CD4-positive, alpha-beta T cell treated with Interleukin-12 subunit alpha and Interleukin-12 subunit beta, for 1 hour (primary cell): ENCODE results near the gene EP300.
"Not testable (repeated sequence)": the region's sequence is repeated elsewhere in the genome, so short reads cannot be mapped to it uniquely, and the experiment has no call there.

Experiments used
- DNase-seq: peaks from one replicate; pipeline ENCODE4 v3.0.0-alpha.2; 2020

Gene EP300

DNA sequence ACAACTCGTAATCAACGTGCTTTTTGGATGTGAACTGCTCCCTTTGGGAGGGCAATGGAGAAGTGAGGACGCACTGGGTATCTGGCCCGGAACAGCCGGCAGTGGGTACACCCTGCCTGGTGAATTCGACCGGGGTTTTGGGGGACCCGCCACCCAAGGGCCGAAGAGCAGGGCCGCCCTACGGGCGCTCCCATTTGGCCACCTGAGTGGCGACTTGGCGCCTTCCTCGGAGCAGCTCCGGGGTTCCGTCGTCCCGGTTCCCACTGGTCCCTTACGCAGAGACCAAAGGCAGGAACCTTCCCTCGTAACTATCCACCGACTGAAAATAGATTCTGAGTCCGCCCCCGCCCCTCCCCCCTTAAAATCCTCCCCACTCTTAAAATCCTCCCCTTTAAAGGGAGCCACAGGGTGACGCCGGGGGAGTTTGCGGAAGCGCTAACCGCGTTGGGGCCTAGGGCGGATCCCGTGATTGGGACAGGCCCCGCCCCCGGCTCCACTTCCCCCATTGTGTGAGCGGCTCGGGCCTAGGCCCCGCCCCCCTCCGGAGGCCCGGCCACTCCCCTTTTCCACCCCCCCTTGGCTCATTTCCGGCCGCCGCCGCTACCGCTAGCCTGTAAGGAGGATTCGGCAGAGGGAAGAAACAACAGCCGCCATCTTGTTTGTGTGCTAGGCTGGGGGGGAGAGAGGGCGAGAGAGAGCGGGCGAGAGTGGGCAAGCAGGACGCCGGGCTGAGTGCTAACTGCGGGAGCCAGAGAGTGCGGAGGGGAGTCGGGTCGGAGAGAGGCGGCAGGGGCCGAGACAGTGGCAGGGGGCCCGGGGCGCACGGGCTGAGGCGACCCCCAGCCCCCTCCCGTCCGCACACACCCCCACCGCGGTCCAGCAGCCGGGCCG lies 1.0 kb upstream of the EP300 start:
- DNase-seq, result peak; percentile 99

DNA sequence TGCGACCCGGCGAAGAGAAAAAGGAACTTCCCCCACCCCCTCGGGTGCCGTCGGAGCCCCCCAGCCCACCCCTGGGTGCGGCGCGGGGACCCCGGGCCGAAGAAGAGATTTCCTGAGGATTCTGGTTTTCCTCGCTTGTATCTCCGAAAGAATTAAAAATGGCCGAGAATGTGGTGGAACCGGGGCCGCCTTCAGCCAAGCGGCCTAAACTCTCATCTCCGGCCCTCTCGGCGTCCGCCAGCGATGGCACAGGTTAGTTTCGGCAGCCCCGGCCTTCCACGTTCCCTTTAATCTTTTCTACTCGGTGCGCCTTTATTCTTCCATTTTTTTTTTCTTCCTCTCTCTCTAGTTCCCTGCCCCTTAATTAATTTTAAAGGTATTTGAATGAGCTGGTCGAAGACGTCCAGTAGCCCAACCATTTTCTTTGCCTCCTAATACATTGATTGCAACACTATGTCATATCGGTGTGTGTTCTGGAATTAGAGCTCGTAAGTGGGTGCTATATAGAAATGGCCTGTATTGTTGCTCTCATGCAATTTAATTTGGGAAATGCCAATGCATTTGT lies 537 bp downstream of the EP300 start:
- DNase-seq, result peak; percentile 30

DNA sequence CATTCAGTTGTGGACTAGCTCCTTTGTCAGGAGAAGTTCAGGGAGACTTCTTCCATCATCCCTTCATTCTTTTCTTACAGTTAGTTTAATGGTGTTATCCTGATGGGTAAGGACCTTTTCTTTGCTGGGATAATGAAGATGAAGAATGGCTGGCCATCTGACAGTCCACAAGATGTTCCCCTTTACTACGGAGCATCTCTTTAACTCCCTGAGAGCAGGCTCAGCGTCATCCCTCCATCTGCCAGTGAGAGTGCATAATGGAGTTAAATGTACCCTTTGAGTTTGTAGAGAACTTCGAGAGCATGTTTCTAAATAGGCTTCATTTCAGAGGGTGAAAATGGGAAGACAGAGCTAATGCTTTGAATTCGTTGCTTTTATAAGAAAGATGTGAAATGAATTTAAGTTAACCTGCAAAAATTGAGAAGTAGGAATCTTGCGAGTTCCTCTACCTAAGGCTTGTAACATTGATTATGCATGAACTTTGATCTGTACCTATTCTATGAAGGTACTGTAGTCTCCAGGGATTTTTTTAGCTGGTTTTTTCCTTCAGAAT lies 1.7 kb downstream of the EP300 start:
- peak; percentile 23 for DNase-seq

DNA sequence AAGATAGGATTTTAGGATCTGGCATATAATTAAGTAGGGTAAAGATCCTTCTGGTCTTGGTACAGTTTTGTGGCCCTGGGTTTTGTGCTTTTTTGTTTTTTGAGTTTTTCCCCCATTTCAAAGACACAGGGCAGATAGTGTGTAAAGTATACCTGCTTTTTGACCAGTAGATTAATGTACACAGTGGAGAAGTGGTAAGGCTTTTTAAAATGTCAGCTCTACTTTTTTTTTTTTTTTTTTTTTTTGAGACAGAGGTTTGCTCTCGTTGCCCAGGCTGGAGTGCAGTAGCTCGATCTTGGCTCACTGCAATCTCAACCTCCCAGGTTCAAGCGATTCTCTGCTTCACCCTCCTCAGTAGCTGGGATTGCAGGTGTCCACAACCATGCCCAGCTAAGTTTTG lies 4.0 kb downstream of the EP300 start:
- DNase-seq, result no peak

DNA sequence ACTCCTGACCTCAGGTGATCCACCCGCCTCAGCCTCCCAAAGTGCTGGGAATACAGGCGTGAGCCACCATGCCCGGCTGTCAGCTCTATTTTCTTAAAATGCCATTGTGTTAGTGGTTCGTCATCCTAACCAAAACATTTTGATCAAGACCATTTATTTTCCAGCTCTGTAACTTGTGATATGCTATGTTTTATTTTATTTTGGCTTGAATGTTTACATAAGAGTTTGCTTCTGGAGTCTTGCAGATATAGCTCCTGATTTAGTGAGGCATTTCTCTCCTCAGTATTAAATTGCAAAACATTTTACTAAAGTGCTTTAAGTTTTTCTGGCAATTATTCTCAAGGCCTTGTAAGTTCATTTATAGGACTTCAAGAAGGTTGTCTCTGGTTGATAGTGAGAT lies 4.4 kb downstream of the EP300 start:
- no peak for DNase-seq

DNA sequence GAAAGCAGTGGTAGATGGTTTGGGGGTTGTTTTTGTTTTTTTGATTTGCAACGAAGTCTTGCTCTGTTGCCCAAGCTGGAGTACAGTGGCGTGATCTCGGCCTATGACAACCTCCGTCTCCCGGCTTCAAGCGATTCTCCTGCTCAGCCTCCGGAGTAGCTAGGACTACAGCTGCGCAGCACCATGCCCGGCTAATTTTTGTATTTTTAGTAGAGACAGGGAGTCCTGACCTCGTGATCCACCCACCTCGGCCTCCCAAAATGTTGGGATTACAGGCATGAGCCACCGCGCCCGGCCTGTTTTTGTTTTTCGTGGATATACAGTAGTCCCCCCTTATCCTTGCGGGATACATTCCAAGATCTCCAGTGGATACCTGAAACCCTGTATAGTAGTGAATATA lies 6.6 kb downstream of the EP300 start:
- no peak for DNase-seq

DNA sequence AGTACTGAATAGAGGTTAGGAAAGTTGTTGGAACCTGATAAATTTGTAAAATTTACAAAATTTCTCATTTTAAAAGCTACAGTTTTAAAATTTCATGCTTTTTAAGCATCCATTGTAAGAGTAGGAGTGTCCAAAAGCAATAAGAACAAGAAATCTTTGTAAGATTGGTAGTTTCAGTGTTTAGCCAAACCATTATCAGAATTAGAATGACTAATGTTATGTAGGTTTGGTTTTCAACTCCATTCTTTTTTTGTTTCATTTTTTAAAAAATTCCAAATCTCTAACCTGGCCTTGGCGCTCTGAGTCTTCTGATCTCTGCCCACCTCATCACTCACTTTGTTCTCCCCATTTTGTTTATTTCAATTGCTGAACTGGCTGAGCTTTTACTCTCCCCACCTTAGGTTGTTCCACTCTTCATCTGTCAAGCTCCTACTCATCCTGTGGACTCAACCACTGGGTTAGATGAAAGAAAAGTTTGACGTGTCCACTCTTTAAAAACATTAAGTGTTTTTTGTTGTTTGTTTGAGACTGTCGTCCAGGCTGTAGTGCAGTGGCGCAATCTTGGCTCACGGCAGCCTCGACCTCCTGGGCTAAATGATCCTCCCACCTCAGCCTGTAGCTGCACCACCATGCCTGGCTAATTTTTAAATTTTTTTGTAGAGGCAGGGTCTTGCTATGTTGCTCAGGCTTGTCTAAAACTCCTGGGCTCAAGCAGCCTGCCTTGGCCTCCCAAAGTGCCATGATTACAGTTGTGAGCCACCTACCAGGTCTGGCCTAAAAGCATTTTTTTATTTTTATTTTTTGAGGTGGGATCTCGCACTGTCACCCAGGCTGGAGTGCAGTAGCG lies 14.0 kb downstream of the EP300 start:
- DNase-seq, result no peak

DNA sequence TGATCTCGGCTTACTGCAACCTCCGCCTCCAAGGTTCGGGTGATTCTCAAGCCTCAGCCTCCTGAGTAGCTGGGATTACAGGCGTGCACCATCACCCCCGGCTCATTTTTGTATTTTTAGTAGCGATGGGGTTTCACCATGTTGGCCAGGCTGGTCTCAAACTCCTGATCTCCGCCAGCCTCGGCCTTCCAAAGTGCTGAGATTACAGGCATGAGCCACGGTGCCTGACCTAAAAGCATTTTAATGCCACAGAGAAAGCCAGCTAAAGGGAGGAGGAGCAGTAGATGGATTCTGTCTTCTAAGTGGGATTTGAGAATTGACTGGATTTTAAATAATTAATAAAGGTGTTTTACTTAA lies 14.6 kb downstream of the EP300 start:
- DNase-seq, result not testable (repeated sequence)

DNA sequence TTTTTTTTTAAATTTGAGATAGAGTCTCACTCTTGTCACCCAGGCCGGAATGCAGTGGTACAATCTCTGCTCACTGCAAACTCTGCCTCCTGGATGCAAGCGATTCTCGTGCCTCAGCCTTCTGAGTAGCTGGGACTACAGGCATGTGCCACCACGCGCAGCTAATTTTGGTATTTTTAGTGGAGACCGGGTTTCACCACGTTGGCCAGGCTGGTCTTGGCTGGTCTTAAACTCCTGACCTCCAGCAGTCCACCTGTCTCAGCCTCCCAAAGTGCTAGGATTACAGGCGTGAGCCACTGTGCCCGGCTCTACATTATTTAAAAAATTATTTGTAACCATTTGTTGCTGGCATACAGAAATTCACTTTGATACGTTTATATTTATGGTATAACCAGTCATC lies 18.6 kb downstream of the EP300 start:
- DNase-seq, result no peak

DNA sequence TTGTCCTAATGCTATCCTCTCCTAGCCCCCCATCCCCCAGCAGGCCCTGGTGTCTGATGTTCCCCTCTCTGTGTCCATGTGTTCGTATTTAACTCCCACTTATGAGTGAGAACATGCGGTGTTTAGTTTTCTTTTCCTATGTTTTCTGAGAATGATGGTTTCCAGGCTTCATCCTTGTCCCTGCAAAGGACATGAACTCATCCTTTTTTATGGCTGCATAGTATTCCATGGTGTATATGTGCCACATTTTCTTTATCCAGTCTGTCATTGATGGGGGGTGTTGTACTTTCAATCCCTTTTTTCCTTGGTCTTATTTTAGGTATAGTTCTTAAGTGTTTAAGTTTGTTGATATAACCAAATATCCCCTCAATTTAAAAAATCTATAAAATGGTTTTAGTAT lies 23.9 kb downstream of the EP300 start:
- DNase-seq, result no peak

DNA sequence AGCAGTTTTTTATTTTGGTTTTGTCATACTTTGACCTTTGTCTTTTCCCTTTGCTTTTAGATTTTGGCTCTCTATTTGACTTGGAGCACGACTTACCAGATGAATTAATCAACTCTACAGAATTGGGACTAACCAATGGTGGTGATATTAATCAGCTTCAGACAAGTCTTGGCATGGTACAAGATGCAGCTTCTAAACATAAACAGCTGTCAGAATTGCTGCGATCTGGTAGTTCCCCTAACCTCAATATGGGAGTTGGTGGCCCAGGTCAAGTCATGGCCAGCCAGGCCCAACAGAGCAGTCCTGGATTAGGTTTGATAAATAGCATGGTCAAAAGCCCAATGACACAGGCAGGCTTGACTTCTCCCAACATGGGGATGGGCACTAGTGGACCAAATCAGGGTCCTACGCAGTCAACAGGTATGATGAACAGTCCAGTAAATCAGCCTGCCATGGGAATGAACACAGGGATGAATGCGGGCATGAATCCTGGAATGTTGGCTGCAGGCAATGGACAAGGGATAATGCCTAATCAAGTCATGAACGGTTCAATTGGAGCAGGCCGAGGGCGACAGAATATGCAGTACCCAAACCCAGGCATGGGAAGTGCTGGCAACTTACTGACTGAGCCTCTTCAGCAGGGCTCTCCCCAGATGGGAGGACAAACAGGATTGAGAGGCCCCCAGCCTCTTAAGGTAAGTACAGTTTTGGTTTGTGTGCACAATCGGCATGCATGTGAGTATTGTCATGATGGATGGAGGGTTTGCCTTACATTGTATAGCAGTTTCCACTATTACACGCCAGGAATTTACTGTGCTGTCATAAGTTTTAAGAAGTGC lies 25.0 kb downstream of the EP300 start:
- DNase-seq, result no peak

DNA sequence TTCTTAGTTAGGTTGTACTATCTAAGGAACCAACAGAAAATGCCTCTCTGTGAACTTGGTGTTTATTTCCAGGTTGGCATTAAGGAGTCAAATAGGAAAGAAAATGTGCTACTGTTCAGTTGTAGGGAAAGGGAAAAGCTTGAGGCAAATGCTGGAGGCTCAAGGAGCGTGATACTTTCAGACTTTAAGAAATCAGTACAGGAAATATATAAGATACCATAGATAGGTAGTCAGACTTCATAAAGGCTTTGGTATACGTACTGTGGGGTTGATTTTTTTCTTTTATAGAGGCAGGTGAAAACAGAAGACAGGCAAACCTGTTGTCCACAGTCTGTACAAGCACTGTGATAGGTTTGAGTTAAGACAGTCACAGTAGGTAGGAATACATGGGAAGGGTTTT lies 30.8 kb downstream of the EP300 start:
- no peak for DNase-seq

DNA sequence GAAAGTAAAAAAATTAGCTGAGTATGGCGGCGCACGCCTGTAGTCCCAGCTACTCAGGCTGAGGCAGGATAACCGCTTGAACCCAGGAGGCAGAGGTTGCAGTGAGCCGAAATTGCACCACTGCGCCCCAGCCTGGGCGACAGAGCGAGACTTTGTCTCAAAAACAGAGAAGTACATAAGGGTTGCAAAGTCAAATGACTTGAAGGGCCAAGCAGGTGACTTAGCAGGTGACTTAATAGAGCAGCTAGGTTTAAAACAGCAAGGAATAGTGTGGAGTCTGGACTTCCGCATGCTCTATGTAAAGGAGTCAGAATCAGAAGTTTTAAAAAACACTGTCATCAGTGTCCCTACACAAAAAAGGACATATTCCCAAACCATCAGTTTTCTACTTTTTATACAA lies 31.7 kb downstream of the EP300 start:
- DNase-seq, result no peak

DNA sequence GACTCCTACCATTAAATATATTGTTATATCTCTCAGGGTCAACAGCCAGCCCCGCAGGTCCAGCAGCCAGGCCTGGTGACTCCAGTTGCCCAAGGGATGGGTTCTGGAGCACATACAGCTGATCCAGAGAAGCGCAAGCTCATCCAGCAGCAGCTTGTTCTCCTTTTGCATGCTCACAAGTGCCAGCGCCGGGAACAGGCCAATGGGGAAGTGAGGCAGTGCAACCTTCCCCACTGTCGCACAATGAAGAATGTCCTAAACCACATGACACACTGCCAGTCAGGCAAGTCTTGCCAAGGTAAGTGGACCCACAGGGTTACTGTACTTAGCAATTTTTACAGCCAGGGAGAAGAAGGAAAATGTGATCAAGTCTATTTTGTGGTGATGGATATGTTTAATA lies 35.1 kb downstream of the EP300 start:
- no peak for DNase-seq

DNA sequence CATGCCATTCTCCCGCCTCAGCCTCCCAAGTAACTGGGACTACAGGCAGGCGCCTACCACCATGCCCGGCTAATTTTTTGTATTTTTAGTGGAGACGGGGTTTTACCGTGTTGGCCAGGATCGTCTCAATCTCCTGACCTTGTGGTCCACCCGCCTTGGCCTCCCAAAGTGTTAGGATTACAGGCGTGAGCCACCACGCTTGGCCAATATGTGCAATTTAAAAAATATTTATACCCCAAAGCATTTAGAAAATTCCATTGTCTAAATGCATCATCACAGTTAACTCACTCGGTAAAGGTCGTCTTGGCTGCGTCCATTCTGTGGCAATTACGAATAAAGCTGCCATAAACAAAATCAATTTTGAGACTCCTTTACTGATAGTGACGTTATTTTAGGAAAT lies 36.2 kb downstream of the EP300 start:
- DNase-seq, result no peak

DNA sequence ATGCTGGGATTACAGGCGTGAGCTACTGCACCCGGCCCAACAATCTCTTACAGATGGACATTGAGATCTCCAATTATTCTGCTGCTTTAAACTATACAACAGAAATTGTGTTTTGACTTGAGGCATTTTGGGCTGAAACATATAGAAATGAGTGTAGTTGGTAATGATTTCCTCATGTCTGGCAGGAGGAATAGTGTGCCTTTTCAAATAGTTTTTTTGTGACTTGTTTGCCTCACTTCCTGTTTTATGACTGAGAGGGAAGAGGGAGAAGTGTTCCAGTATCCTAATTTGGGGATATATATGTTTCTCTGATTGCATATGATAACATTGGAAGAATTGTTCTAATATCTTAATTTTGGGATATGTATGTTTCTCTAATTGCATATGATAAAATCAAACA lies 40.2 kb downstream of the EP300 start:
- no peak for DNase-seq

DNA sequence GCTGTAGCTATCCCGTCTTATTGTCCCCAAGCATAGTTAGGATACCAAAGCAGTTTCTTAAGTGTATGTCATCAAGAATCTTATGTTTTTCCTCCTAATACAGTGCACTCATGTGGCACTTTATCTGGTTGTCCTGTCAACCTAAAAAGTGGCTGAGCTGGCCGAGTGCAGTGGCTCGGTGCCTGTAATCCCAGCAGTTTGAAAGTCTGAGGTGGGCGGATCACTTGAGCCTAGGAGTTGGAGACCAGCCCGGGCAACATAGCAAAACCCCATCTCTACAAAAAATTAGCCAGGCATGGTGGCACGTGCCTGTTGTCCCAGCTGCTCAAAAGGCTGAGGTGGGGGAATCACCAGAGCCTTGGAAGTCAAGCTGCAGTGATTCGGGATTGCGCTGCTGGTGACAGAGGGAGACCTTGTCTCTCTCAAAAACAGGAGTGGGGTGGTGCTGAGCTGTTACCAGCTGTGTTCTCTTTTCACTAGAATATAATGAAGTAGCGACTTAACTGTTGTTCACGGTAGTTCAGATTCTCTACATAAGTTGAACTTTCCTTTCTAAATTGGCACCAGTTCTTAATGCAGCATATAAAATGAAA lies 48.1 kb downstream of the EP300 start:
- no peak for DNase-seq

DNA sequence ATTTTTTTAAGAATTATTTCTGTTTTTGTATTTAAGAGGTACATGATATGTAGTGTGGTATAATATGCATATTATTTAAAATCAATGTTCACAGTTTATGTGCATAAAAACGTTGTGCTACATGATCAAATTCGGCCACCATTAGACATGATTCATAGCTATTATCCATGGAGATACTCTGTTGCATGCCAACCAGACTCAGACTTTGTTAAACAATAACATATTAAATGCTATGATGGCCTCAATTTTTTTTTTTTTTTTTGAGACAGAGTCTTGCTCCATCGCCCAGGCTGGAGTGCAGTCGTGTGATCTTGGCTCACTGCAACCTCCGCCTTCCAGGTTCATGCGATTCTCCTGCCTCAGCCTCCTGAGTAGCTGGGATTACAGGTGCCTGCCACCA lies 53.5 kb downstream of the EP300 start:
- not testable (repeated sequence) for DNase-seq

DNA sequence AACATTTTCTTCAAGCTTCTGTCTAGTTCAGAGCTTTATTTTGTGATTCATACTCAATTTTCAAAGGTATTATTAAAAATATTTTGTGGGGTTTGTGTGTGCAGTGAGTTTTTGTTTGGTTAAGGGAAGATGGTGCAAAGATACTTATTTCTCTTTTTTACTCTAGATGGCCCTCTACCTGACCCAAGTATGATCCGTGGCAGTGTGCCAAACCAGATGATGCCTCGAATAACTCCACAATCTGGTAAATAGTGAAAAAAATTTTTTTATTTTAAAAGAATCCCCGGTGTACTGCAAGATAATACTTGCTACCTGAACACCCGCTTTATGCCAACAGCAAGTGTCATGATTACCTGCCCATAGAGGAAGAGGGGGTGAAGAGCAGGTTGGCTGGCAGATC lies 54.2 kb downstream of the EP300 start:
- no peak for DNase-seq

DNA sequence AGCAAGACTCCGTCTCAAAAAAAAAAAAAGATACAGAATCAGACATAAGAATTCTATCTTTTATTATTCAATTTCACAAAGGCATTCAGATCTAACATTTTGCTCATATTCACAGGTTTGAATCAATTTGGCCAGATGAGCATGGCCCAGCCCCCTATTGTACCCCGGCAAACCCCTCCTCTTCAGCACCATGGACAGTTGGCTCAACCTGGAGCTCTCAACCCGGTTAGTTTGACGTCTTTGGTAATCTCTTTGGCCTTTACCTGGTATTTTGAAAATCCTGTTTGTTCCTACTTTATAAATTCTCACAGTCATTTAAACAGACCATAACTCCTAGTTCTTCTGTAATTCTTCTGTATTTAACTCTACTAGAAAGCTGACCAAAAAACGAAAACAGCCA lies 55.3 kb downstream of the EP300 start:
- DNase-seq, result no peak

DNA sequence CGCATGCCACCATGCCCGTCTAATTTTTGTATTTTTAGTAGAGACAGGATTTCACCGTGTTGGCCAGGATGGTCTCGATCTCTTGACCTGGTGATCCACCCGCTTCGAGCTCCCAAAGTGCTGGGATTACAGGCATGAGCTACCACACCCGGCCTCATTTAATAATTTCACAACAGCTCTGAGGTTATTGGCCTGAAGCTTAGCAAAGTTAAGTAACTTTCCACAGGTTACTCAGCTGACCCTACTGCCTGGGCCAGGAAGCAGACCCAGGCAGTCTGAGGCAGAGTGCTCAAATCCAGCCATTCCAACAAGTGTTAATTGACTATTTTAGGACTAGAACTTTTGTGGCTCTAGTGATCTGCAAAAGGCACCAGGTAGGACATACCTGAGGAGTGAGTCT lies 60.5 kb downstream of the EP300 start:
- DNase-seq, result no peak

DNA sequence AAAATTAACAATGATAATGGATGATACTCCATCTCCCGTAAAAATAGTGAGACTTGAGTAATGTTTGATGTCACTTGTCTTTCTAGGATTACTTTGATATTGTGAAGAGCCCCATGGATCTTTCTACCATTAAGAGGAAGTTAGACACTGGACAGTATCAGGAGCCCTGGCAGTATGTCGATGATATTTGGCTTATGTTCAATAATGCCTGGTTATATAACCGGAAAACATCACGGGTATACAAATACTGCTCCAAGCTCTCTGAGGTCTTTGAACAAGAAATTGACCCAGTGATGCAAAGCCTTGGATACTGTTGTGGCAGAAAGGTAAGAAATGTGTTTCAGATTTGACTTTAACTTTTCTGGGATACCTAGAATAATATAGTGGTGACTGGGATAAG lies 64.7 kb downstream of the EP300 start:
- DNase-seq, result no peak
